Tongue (tissue), 2 donors: Measurements from ENCODE around the gene SIM2. TPM values are rescaled to one million over a fixed set of nuclear protein-coding genes. Genes with fewer than 3 reads are reported as not detected.

Experiments
- DNase-seq: peaks from one replicate; pipeline ENCODE4 v3.0.0-alpha.2; 2015
- total RNA-seq: library from RNA; depleted of rRNA; stranded (reverse); fragments of >200 nt; gene quantifications from one replicate; pipeline ENCODE4 v1.2.3, GENCODE V29; 2014

SIM2 gene
- total RNA-seq, 1 donor from 2014 or later = 14.6 TPM

DNA sequence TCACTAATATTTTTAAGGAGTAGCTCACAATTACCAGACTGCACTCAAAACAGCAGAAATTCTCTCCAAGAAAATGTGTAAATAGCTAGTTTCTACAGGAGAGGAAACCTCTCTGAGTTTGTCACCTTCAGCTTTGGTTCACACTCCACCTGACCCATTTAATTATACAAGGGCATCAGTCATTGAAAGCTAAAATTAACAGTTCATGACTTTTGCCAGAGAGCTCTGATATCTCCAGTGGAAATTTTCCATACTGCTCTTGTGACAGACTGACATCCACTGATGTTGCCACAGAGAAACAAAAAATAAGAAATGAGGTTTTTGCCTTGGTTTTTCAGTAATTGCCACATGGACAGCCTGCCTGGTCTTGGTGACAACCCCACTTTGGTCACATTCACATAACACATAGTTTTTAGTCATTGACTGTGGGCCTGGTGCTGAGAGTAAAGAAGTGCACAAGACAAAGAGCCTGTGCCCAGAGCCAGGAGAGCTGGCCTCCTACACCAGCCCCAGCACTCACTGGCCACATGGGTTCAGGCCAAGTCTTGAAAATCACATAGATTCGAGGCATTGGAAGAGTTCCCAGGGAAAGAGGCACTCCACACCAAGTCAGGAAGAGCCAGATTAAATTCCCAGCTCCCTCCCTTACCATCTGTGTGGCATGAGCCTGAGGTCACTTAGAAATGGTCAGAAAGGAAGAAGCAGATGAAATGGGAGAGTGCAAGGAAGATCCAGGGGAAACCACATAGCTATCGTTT is 13.8 kb upstream of the SIM2 start:
- no peak for DNase-seq

DNA sequence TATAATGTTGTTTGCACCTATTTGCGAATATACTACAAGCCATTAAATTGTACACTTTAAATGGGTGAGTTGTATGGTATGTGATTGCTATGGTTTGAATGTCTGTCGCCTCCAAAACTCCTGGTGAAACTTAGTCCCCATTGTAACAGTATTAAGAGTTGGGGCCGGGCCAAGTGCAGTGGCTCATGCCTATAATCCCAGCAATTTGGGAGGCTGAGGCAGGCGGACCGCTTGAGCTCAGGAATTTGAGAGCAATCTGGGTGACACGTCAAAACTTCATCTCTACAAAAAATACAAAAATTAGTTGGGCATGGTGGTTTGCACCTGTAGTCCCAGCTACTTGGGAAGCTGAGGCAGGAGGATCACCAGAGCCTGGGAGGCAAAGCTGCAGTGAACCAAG is 12.0 kb upstream of the SIM2 start:
- DNase-seq = no peak

DNA sequence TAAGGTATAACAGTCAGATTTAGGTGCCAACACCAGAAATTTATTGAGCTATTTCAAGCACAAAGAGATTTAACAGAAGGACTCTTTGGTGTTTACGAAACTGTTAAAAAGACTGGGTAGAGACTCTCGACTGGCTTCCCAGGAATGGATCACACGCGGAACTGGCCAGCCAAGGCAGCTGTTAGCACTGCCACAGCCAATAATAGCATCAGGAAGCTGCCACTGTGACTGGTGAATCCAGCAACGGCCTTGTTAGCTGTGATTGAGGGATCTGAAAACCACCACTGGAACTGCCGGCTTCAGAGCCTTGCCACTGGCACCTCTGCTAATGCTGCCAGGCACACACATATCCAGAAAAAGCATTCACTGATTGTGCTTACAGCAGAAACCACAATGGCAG is 10.6 kb upstream of the SIM2 start:
- DNase-seq = no peak

DNA sequence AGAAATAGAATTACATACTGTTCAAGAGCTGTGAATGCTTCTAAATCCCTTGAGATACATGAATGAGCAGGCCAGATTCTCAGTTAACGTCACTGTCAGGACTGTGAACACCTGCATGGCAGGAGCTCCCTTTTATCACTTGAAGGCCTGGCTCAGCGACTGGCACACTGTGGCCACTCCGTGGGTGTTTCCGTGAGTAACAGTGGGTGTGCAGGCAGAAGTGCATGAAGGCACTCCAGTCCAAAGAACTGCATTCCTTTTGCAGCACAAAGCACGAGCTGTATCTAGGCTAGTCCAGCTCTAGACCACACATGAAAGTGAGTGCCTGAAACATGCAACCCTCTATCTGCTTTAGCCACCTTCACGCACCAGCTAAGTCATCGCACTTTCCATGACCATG is 9.6 kb upstream of the SIM2 start:
- DNase-seq = no peak

DNA sequence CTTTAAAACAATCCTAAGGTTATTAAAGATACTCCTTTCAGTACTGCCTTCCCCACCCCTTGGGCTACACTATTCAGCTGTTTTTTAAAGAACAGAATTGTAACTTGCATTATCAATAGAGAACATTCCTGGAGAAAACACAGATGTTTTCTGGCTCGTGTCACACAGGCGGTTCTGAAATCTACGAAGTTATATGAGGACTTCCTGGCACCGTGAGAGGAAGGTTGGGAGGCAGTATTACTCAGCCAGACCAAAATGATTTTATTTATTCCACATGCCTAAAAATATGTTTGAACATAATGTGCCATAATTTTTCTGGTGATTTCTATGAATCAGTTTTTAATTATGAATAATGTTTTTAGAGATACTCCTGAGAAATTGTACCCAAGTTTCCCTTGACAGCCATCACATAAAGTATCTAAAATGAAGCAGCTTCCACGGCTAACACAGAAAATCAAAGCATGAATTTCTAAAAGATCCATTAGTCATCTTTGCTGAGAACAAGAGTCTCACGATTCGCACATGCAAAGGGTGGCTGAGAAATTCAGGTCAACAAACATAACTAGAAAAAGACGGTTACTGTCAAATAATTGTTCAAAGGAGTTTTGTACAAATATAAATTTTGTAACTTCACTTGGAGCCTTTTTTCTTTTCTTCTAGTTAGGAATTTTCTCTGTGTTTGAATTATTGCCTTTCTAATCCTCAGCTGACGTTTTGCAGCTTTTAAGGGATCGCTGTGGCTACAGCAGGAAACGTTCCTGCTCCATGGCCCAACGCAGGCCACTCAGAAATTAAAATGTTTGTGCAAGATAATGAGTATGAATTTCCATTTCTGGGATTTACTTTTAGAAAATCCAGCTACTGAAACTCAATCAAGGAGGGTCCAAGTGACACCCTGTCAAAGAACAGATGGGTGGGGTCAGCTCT is 8.0 kb upstream of the SIM2 start:
- no peak for DNase-seq

DNA sequence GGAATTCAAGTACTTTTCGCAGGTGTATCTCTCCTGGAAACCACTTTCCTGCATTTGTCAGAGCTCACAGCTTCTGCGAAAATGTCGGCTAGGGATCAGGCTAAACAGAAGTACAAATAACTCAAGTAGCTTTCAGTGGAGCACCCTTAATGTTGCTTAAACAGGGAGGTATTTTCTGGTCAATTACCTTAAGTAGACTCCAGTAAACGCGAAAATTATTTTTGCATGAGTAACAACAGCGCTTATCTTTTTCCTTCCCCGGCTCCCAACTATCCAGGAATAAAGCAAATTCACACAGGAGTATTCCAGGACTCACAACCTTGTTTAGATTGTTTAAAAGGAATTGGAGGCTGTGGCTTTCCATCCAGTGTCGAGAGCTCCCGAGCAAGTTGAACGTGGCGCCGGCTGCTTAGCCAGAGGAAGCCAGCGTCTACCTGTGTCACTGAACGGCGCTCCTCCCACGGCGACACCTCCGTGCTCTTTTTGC is 7.3 kb upstream of the SIM2 start:
- no peak for DNase-seq

DNA sequence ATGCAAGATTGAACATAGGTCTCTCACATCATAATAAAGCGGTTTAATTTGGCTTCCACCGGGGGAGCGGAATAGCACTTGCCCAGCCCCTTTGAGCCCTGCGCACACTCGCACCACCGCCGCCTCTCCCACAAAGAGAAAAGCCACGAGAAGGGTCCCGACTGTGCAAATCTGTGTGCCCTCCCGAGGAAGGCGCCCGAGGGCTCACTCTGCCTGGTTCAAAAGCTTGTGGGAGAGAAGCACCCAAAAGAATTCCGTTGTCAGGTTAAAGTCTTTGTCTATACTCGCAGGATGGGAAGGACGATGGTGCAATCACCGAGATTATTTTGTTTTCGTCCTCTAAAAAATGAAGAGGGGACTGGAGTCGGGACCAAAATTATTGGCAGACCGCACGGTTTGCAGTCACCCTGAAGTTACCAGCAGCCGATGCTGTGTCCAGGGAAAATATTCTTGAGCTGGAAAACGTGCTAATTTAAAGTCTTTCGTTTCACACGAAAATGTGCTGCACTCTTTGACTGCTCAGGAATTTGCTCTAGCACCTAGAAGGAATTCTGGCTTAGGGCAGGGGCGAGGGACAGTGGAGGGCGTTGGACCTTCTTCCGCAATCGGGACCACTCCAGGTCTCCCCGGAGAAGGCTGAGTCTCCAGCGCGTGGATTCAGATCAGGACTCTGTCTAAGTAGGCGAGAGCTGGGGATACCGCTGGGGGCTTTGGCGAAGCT is 6.6 kb upstream of the SIM2 start:
- DNase-seq = no peak

DNA sequence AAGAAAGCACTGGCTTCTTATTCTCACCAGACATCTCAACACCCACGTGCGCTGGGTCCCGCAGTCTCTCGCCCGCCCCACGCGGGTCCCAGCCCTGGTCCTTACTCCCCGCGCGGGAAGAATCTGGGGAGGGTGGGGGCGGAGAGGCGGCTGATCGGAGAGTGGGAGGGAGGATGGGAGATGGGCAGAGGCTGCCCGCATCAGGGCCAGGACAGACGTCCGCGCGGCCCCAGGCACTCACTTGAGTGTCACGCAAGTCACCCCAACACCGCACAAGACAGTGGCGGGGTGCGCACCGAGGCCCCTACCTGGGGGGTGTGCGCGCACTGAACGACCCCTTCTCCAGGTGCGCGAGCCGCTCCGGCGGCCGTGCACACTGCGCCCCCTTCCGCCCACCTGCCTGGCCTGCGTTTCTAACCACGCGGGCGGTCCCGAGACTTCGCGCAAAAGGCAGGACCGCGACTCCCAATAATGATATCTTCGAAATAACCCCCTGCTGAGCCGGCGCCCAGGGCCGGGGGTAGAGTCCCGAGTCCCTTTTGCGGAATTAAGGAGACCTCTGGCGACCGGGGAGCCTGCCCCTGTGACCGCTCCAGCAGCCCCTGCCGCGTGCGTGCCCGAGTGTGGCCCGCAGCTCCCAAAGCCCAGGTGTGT is 6.0 kb upstream of the SIM2 start:
- DNase-seq = peak; percentile 51

DNA sequence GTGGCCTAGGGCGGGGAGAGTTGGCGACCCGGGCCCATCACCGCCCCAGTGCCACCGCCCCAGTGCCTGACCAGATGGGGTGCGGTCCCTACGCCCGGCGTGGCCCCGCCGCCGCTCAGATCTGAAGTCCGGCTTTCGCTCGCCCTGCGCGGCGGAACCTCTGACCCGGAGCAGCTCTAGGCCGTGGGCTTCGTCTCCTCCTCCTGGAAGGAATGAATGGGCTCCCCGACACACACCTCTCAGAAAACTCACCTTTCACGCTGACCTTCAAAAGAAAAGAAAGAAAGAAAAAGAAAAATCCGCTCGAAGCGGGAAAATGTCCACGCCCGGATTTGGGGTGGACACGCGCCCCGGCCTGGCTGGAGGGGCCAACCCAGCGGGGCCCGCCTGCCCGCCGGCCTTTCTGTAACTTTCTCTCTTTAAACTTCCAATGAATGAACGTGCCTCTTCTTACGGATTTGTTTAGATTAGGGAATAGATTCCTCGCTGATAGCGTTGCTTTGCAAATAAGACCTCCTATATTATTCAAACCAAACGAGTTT is 5.4 kb upstream of the SIM2 start:
- DNase-seq = no peak

DNA sequence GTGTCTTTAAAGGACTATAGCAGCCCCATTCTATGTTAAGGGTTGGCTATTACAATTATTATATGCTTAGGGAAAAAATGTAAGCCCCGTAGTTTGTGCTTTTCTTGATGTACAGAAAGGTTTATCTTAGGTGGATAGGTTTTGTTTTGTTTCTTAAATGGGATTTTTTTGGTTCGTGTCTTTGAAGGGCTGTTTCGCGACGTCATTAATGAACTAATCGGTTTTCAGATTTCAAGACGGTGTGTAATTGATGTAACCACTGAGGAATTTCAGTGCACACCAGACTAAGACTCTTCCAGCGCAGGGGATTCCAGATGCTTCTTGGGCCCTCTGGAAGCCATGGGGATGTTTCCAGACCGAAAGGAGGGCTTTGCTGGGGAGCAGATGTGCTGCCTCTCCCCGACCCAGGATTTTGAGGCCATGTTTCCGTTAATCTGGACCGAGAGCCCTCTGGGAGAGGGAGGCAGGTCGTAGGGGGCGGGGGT is 4.8 kb upstream of the SIM2 start:
- DNase-seq = peak; percentile 49

DNA sequence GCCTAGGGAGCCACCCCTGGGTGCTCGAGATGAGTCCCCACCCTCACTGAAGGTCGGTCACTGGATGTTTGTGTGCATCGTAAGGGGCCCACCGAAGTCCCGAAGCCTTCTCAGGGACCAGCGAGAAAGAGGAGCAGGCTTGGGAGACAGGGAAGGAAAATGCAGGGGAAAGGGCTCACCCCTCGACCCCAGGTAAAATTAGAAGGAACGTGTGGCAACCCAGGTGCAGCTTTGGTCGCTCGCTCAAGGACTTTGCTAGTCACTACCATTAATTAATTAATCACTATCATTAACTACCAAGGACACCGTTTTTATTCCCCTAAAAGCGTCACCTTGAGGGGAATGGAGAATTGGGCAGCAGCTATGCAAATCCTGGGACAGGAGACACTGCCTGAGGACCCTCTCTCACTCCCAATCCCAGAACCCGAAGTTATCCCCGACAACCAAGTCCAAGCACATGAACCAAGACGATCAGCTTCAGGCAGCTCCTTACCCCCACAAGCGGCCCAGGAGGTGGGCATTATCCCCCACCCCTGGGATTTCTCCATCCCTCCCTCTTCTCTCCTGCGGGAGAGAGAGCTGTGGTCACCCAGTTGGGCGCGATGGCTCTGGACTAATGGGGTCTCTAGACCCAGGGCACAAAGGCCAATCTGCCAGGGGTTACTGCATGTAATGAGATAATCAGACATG is 4.2 kb upstream of the SIM2 start:
- no peak for DNase-seq

DNA sequence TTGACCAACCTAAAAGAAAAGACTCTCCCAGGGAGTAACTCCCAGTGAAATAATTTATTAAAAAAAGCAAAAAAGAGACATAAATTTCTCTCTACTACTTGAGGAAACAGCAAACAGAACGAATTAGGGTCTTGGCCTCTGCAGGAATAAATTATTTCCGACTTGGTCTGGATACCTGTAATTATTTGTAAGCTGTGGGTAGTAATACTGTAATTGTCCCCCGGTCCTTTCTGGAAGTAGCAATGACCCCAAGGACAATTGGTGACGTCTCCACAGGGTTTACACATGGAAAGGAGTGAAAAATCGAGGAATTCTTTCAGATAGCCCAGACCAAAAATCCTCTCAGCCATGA is 3.7 kb upstream of the SIM2 start:
- no peak for DNase-seq

DNA sequence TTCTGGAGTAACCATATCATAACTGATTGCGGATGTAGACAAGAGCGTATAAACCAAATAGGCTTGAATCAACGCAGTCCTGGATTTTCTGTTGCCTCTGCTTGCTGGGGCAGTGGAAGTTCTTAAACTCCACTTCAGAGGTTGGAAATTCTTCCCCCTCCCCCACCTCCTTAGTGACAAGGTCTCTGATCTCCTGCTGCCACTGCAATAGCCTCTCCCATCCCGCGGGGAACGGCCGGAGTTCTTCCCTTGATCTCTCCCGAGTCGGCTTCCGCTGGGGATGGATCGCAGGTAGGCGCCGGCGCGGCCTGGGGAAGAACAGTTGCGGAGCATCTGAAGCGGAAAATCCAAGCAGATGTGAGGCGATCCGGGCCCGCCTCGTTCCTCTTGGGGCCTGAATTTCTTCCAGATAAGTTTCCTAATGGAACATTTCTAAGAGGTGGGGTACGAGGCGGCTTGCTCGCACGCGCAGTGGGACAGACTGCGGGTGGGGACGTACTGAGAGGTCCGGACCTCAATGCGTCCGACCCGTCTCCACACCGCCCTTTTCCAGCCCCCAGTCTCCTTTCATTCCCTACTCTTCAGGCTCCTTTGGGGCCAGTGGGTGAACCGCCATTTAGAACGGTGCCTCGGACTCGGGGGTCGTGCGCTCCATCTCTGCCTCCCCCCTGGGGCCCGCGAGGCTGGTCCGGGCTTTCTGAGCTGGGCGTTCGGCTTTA is 3.1 kb upstream of the SIM2 start:
- no peak for DNase-seq

DNA sequence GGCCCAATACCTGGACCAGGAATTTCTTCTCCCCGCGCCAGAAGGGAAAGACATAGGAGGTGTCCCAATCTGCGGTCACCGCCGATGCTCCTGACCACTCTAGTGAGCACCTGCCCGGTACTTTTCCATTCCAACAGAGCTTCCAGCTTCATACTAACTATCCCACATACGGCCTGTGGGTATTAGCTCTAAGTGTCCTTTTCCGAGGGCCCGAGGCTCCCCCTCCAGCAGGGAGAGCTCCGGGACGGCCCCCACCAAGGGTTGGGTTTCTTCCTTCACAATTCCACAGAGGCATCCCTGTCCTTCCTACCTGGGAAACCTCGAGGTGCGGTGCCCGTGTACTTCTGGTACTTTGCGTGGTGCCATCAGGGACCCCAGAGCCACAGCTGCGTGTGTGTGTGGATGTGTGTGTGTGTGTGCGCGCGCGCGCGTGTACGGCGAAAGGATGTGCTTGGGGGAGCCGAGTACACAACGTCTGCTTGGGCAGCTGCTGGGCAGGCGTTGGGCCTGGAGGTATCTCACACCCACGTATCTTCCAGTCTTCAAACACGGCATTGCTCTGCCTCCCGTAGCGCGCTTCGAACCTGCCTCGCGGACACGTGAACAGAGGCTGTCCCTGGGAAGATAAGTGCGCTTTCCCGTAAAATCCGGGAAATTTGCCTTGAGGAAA is 2.4 kb upstream of the SIM2 start:
- no peak for DNase-seq

DNA sequence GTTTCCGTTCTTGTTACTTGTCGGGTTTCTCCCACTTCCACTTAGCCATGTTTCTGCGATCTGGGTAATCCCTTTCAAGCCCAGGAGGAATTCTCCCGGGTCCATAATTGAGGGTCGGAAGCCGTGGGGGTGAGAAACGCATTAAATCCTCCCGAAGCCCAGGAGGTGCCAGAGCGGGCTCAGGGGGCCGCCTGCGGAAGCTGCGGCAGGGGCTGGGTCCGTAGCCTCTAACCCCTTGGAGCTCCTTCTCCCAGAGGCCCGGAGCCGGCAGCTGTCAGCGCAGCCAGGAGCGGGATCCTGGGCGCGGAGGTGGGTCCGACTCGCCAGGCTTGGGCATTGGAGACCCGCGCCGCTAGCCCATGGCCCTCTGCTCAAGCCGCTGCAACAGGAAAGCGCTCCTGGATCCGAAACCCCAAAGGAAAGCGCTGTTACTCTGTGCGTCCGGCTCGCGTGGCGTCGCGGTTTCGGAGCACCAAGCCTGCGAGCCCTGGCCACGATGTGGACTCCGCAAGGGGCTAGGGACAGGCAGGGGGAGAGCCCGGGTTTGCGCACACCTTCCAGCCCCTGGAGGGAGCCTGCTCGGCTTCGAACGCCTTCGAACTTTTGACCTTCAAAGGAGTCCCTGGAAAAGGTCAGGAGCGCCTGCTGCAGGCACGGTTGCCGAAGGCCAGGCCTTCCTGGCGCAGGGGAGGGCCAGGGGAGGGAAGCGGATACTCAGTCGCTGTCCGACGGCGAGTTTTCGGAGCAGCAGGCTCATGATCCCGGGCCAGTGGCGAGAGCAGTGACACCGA is 1.7 kb upstream of the SIM2 start:
- no peak for DNase-seq

DNA sequence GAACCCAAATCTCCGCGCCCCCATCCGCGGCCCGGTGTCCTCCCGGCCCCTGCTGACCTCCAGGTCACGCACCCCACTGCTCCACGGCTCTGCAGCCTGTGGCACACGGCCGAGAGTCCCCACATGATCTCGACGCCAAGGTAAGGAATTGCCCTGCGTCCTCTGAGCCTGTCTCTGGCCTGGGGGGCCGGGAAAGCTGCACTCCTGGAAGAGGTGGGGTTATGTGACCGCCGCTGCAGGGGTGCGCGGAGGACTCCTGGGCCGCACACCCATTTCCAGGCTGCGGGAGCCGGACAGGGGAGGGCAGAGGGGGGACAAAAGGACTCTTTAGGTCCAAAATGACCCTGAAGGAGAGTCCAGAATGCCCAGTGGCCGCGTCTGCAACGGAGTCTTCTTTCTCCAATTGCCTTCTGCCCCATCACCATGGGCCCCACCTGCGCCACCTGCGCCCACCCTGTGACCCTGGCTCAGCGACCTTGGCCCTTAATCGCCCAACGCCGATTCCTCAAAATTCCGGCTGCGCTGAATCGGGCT is 997 bp upstream of the SIM2 start:
- DNase-seq = no peak

DNA sequence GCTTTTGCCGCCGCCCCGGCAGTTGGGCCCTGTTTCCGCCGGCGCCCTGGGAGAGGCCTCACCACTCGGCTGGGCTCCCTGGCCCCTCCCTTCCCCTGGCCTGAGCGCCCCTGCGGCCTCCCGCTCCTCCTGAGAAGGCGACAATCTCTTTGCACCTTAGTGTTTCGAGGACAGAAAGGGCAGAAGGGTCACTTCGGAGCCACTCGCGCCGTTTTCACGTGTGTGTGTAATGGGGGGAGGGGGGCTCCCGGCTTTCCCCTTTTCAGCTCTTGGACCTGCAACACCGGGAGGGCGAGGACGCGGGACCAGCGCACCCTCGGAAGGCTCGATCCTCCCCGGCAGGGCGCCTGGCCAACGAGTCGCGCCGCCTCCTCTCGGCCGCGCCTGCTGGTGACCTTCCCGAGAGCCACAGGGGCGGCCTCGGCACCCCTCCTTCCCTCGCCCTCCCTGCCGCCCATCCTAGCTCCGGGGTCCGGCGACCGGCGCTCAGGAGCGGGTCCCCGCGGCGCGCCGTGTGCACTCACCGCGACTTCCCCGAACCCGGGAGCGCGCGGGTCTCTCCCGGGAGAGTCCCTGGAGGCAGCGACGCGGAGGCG is 432 bp upstream of the SIM2 start:
- peak; percentile 52 for DNase-seq

DNA sequence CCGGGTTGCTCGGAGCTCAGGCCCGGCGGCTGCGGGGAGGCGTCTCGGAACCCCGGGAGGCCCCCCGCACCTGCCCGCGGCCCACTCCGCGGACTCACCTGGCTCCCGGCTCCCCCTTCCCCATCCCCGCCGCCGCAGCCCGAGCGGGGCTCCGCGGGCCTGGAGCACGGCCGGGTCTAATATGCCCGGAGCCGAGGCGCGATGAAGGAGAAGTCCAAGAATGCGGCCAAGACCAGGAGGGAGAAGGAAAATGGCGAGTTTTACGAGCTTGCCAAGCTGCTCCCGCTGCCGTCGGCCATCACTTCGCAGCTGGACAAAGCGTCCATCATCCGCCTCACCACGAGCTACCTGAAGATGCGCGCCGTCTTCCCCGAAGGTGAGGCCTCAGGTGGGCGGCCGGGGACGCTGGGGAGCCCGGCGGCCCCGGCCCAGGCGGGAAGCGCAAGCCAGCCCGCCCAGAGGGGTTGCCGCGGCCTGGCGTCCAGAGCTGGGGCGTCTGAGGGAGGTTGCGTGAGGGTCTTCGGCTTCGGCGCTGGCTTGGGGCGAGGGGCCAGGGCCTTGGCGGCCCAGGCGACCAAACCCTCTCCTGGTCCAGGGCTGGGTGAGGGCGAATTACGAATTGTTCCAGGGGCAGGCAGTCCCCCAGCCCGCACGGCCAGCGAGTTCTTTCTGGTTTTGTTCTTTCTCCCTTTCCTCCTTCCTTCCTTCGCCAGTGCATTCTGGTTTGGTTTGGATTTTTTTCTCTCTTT is 805 bp downstream of the SIM2 start:
- no peak for DNase-seq
